Measurements from ENCODE around the gene ADGRV1. TPM values are rescaled to one million over a fixed set of nuclear protein-coding genes. Genes with fewer than 3 reads are reported as not detected.
A peak's percentile ranks its signal among the peaks of the same experiment; 100 is the strongest.

Gene ADGRV1
- total RNA-seq, 1 donor from 2014 or later: 10.0 TPM

- no peak for FAIRE-seq
- no peak overlapping the region for H3K4me3 Mint-ChIP-seq (ENCODE audit: unreplicated experiment)
- no peaks in the 10 kb centered on the region for H3K27me3 Mint-ChIP-seq (ENCODE audit: low read depth, unreplicated experiment)
- Histone ChIP-seq H3K9me3 (ENCODE audit: insufficient read depth, low read depth, low read length) (no peaks in the 10 kb centered on the region), H2AFZ (ENCODE audit: low read depth, low read length) (no peak overlapping the region), H3K79me2 (ENCODE audit: insufficient read depth, low read length) (no peaks in the 10 kb centered on the region), H3K4me2 (ENCODE audit: low read length) (no peak overlapping the region), H4K20me1 (ENCODE audit: insufficient read depth, low read length) (no peaks in the 10 kb centered on the region), H3K27me3 (ENCODE audit: insufficient read depth, low read length) (no peaks in the 10 kb centered on the region), H3K36me3 (ENCODE audit: insufficient read depth, low read length) (no peaks in the 10 kb centered on the region), H3K9ac (ENCODE audit: low read length) (no peak overlapping the region), H3K27ac (ENCODE audit: low read depth, low read length) (no peak overlapping the region), H3K4me1 (ENCODE audit: insufficient read depth, low read length) (no peaks in the 10 kb centered on the region), H3K4me3 (ENCODE audit: insufficient read depth, low read depth, low read length) (no peak overlapping the region)
- H3K9me3 Mint-ChIP-seq (ENCODE audit: unreplicated experiment): no peaks in the 10 kb centered on the region
- no peak overlapping the region for H3K27ac Mint-ChIP-seq (ENCODE audit: unreplicated experiment)
- H3K36me3 Mint-ChIP-seq (ENCODE audit: low read depth, unreplicated experiment): no peaks in the 10 kb centered on the region
- H3K4me1 Mint-ChIP-seq (ENCODE audit: low read depth, unreplicated experiment): no peaks in the 10 kb centered on the region
- TF ChIP-seq EZH2 (IDR thresholded peaks at IDR 0.05; ENCODE audit: insufficient read depth, low read length) (no peak), CTCF (IDR thresholded peaks at IDR 0.05; ENCODE audit: insufficient read depth, low read depth, low read length) (no peak)
- DNase-seq (ENCODE audit: low read depth): no peak
These were observed 343.6 kb downstream of the ADGRV1 start for GRCh38 chr5:90902170-90902569.

- H3K79me2 ChIP-seq (ENCODE audit: insufficient read depth, low read length): no peaks in the 10 kb centered on the region
- no peaks in the 10 kb centered on the region for H3K4me1 ChIP-seq (ENCODE audit: insufficient read depth, low read length)
- Mint-ChIP-seq H3K4me3 (ENCODE audit: unreplicated experiment) (no peak overlapping the region), H3K36me3 (ENCODE audit: low read depth, unreplicated experiment) (no peaks in the 10 kb centered on the region), H3K27me3 (ENCODE audit: low read depth, unreplicated experiment) (no peaks in the 10 kb centered on the region), H3K4me1 (ENCODE audit: low read depth, unreplicated experiment) (no peaks in the 10 kb centered on the region), H3K27ac (ENCODE audit: unreplicated experiment) (no peak overlapping the region), H3K9me3 (ENCODE audit: unreplicated experiment) (no peaks in the 10 kb centered on the region)
- H4K20me1 ChIP-seq (ENCODE audit: insufficient read depth, low read length): no peaks in the 10 kb centered on the region
- H3K27ac ChIP-seq (ENCODE audit: low read depth, low read length): no peak overlapping the region
- DNase-seq (ENCODE audit: low read depth): no peak
- no peak overlapping the region for H3K4me3 ChIP-seq (ENCODE audit: insufficient read depth, low read depth, low read length)
- H3K4me2 ChIP-seq (ENCODE audit: low read length): no peak overlapping the region
- no peak overlapping the region for H2AFZ ChIP-seq (ENCODE audit: low read depth, low read length)
- no peak overlapping the region for H3K9ac ChIP-seq (ENCODE audit: low read length)
- H3K27me3 ChIP-seq (ENCODE audit: insufficient read depth, low read length): no peaks in the 10 kb centered on the region
- no peaks in the 10 kb centered on the region for H3K36me3 ChIP-seq (ENCODE audit: insufficient read depth, low read length)
- no peaks in the 10 kb centered on the region for H3K9me3 ChIP-seq (ENCODE audit: insufficient read depth, low read depth, low read length)
- no peak for TF ChIP-seq EZH2 (IDR thresholded peaks at IDR 0.05; ENCODE audit: insufficient read depth, low read length)
- TF ChIP-seq CTCF (IDR thresholded peaks at IDR 0.05; ENCODE audit: insufficient read depth, low read depth, low read length): no peak
- no peak for FAIRE-seq
These were observed 344.2 kb downstream of the ADGRV1 start for GRCh38 chr5:90902651-90903386.

- Histone ChIP-seq H3K79me2 (ENCODE audit: insufficient read depth, low read length) (no peaks in the 10 kb centered on the region), H3K4me3 (ENCODE audit: insufficient read depth, low read depth, low read length) (no peak overlapping the region), H3K4me2 (ENCODE audit: low read length) (no peak overlapping the region), H3K9me3 (ENCODE audit: insufficient read depth, low read depth, low read length) (no peaks in the 10 kb centered on the region), H3K9ac (ENCODE audit: low read length) (no peak overlapping the region), H3K36me3 (ENCODE audit: insufficient read depth, low read length) (no peaks in the 10 kb centered on the region), H3K27ac (ENCODE audit: low read depth, low read length) (no peak overlapping the region), H4K20me1 (ENCODE audit: insufficient read depth, low read length) (no peaks in the 10 kb centered on the region), H3K4me1 (ENCODE audit: insufficient read depth, low read length) (no peaks in the 10 kb centered on the region), H2AFZ (ENCODE audit: low read depth, low read length) (no peak overlapping the region), H3K27me3 (ENCODE audit: insufficient read depth, low read length) (no peaks in the 10 kb centered on the region)
- Mint-ChIP-seq H3K4me3 (ENCODE audit: unreplicated experiment) (no peak overlapping the region), H3K27me3 (ENCODE audit: low read depth, unreplicated experiment) (no peaks in the 10 kb centered on the region), H3K4me1 (ENCODE audit: low read depth, unreplicated experiment) (peaks cover 2% of the 10 kb centered on the region), H3K36me3 (ENCODE audit: low read depth, unreplicated experiment) (no peaks in the 10 kb centered on the region), H3K9me3 (ENCODE audit: unreplicated experiment) (no peaks in the 10 kb centered on the region), H3K27ac (ENCODE audit: unreplicated experiment) (no peak overlapping the region)
- FAIRE-seq: no peak
- TF ChIP-seq EZH2 (IDR thresholded peaks at IDR 0.05; ENCODE audit: insufficient read depth, low read length): no peak
- TF ChIP-seq CTCF (IDR thresholded peaks at IDR 0.05; ENCODE audit: insufficient read depth, low read depth, low read length): no peak
- DNase-seq (ENCODE audit: low read depth): peak; percentile 13
These were observed 350.5 kb downstream of the ADGRV1 start for GRCh38 chr5:90909101-90909503.
